GM19395 (cell line): ENCODE results near the gene SRRM2.

ENCODE experiments used
- ATAC-seq: cut with Tn5 transposase; IDR thresholded peaks from one replicate; pipeline ENCODE4 v1.9.1; 2021; ENCODE audit warnings: mild to moderate bottlenecking, moderate library complexity; ENCODE audit not compliant: unreplicated experiment

Gene SRRM2

DNA sequence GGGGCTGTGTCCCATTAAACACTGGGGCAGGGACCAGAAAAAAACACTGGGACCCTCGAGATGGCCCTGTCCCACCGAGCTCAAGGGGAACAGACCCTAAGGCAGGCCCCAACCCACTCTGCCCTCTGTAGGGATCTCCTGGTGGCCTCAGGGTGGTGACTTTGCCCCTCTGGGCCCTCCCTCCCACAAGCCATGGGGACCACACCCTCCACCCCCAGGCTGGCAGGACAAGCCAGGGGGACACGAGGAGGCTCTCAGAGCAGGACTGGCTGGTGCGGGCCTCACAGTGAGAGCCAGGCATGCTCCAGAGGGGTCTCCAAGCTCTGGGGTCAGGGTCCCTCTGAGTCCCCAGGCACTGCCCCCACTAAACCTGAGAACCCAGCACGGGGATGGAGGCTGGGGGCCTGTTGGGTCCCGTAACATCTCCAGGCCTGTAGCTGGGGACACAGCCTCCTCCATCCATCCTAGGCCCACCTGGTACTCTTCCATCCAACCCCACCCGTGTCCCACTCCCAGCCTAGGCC, 14.5 kb upstream of the SRRM2 start:
- no peak for ATAC-seq

DNA sequence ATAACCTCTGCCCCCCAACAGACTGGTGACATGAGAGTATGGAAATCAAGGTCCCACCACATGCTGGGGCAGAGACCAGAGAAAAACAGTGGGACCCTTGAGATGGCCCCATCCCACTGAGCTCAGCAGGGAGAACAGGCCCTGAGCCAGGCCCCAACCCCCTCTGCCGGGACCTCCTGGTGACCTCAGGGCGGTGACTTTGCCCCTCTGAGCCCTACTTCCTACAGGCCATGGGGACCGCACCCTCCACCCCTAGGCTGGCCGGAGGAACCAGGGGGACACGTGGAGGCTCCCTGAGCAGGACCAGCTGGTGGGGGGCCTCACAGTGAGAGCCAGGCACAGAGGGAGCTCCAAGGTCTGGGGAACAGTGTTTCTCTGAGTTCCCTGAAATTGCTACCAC, 13.8 kb upstream of the SRRM2 start:
- ATAC-seq = no peak

DNA sequence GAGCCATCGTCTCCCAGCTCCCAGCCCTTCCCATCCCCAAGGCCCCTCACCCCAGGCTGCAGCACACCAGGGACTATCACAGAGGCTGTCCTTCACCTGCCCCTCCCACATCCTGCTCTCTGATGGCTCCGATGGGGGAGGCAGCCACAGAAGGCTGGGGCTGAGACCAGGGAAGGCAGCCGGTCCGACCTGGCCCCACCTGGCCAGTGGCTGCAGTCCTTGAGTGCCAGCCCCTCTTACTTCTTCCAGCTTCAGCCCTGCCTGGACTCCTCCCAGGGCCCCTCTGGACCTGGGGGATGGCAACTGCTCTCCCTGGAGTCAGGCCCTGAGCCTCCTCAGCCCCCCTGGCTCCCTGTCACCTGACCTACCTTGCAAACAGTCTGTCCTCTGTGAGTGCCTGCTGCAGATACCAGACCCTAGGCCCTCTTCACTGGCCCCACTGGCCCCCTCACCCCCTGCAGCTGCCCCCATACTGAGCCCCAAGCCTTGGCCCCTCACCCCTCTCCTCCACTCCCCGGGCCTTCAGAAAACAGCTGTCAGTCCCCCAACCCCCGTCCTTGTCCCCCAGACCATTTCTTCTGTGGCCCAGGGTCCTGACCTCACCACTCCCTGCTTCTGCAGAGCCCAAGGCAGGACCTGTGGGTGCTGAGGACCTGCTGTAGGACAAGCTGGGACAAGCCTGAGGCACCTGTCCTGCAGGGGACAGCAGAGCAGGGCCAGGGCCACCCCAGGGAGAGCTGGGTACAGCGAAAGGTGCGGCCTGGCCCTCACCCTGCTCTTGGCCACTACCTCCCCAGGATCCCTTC, 12.6 kb upstream of the SRRM2 start:
- no peak for ATAC-seq

DNA sequence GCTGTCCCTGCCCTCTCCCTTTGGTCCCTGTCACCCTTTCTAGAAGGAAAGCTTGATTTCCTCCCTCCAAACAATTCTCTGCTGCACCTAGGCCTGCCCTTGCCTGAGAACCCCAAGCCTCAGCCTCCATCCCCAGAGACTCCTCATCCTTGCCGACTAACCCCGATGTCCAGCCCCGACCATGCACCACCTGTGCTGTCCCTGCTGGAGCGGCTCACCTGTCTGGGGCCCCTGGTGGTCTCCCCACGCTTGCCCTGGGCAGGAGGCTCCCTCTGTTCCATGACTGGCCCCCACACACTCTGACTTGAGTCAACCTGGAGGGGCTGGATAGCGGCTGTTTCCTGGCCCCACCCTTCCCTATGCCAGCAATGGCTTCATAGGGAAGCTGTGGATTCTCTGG, 12.0 kb upstream of the SRRM2 start:
- no peak for ATAC-seq

DNA sequence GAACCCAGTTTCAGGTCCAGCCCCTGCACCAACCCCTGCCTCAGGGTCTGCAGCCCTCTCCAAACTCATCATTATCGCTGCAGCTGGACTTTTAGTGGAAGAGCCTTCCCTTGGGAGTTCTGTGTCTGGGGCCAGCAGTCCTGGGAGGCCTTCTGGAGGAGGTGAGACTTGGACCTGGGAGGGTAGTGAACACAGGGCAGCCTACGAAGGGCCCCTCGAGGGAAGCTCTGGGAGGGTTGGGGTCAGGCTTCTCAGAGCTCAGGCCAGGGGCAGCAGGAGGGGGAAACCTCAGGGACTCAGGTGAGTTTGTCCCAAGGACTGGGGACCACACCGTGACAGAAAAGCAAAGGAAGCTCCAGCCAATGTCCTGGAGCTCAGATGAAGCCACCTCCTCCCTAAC, 11.3 kb upstream of the SRRM2 start:
- no peak for ATAC-seq

DNA sequence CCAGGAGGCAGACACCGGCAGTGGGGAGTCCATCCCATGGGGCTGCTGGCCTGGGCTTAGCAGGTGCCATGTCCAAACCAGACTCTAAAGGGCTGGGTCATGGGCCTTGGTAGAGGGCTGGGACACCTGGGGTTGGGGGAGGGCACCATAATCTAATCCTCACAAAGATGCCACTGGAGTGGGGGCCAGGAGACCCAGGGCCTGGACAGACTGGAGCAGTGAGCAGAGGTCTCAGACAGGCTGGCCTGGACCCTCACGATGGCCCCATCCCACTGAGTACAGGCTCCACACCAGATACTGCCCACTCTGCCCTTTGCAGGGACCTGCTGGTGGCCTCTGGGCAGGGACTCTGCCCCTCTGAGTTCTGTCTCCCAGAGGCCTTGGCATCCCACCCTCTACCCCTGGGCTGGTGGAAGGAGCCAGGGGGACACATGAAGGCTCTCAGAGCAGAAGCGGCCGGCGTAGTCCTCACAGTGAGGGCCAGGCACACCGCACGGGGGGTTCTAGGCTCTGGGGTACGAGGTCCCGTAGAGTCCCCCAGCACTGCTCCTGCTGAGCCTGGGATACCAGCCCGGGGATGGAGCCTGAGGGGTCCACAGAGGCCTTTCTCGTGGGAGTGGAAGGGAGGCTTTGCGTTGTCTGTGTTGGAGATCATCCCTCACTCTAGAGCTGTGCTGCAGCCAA, 10.0 kb upstream of the SRRM2 start:
- no peak for ATAC-seq

DNA sequence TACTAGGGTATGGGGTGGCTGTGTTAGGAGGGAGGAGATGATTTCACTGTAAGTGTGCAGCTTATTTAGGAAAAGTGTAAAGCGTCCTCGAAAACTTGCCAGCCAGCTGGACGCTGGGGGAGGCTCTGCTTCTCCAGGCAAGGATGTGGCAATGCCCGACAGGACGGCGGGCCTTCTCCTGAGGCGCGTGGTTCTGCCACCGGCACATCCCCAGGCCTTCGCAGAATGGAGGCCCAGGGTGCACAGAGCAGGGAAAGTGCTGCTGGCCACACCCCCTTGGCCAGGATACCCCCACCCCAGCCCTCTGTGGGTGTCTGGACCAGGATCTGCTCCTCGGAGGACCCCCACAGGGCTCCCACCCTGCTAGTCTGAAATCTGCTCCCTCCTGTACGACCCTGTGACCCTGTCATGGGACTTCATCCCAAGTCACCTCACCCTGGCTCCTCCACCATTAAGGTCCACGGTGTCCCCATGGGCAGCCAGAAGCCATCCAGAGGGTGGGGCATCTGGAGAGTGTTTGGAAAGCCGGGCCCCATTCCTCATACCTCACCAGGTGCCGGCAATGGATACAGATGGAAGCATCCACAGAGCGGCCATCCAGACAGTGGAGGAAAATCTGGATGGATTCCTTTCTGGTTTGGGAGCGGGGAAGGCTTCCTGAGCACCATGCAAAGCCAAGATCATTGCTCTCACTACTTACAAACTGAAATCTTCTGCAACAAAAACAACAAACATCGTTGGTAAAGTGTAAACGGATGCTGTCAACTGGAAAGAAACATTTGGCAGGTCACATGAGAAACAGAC, 9.2 kb upstream of the SRRM2 start:
- no peak for ATAC-seq

DNA sequence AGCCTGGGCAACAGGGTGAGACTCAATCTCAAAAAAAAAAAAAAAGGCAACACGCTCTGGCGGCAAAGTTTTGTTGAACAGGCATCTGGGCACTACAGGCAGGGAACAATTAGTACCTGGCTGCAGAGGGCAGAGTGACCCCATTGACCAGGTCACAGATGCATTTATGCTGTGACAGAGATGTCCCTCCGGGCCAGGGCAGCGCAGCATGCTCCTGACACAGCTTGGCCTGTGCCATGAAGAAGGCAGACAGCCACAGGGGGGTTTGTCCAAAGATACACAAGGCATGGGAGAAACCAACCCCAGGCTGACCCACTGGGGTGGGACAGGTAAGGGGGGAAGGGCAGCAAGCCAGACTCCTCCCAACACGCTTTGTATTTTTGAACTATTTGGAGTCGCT, 7.7 kb upstream of the SRRM2 start:
- ATAC-seq = no peak

DNA sequence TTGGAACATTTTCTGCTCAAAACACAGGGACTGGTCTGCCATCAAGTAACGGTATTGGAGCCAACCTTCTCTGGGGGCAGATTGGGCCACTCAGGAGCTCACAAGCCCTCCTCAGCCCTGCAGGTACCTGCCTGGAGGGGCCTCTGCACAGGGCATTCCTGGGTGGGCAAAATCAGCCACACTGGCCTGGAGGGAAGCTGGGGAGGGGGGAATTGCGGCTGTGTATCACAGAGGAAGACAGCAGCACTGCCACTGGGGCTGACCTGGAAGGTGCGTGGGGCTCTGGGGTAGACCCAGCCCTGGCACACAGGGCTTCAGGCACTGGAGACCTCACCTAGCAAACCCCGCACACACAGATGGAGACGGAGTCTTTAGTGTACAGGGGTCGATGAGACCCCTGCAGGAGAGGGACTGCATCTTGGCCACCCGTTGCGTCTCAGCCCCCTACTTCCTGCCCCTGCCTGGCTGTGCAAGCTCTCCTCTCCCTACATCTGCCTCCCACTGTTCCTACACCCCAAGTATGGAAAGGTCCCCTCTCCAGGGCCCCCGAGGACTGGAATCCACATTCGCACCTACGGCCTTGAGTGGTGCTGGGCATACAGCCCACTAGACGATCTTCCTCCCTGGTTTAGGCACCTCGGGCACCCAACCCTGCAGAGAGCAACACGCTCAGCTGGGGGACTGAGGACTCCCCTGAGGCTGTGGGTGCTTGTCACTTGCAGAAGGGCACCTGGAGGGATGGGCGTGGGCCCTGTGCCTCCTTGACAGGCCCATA, 7.1 kb upstream of the SRRM2 start:
- ATAC-seq = no peak

DNA sequence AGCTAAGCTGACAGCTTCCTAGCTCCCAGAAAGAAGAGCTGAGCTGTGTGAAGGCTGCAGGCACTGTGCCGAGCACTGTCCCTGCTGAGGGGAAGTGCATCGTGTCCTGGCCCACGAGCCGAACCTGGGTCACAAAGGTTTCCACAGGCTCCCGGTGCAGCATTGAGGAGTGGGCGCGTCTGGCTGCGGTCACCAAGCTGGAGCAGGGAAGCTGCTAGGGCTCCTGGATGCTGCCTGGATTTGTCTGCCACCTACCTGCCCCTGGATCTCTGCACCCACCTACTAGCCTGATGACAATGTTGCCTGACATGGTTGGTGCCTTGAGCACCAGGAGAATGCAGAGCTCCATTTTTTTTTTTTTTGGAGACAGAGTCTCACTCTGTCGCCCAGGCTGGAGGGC, 6.5 kb upstream of the SRRM2 start:
- ATAC-seq = no peak

DNA sequence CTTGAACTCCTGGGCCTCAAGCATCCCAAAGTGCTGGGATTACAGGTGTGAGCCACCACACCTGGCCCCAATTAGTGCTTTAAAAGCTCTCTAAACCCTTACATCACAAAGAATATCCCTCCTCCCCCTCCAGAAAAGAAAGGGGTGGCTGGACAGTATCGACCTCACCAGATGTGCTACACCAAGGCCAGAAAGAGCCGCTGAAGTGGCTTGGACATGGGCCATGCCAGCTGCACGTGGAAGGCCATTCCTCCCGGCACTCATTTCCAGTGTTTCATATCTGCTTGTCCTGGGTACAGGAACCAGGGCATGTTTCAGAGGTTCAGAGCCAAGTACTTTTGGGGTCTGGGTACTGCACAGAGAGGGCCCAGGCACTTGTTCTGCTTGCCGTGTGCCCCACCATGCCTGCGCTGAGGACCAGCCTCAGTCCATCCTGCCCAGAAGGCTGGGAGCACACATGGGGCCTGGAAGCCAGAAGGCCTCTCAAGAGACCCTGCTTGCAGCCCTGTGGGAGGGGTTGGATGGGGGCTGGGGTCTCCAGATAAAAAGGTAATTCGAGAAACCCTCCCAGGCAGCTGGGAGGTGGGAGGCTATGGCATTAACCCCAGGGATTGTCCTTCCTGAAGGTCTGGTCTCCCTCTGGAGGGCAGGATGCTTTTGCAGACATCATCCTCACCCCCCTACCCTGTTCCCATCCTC, 3.5 kb upstream of the SRRM2 start:
- ATAC-seq = no peak

DNA sequence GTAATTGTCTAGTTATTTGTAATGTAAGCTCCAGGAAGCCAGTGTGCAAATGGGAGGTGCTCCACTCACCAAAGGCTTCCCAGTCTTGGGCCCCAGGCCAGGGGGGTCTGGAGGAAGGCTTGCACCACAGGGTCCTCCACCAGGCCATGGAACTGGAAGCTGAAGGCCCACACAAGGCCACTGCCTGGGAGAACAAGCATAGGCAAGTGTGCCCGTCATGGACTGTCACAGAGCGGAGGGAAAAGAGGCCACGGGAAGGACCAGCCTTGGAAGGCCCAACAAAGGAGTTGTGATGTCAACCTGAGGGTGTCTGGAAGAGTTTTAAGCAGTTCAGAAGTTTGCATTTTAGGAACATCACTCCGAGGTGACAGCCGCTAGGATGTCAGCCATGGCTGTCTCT, 3.0 kb upstream of the SRRM2 start:
- ATAC-seq = no peak

DNA sequence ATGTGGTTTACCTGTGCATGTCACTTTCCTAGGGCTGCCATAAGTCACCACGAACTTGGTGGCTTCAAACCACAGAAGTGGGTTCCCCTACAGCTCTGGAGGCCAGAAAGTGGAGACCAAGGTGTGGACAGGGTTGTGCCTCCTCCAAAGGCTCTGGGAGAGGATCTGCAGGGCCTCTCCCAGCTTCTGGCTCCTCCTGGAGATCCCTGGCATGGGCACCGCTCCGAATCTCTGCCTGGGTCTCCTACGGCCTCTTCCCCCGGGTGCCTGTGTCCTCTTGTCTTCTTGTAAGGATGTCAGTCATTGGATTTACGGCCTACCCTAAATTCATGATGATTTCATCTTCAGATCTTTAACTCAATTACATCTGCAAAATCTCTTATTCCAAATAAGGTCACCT, 2.5 kb upstream of the SRRM2 start:
- no peak for ATAC-seq

DNA sequence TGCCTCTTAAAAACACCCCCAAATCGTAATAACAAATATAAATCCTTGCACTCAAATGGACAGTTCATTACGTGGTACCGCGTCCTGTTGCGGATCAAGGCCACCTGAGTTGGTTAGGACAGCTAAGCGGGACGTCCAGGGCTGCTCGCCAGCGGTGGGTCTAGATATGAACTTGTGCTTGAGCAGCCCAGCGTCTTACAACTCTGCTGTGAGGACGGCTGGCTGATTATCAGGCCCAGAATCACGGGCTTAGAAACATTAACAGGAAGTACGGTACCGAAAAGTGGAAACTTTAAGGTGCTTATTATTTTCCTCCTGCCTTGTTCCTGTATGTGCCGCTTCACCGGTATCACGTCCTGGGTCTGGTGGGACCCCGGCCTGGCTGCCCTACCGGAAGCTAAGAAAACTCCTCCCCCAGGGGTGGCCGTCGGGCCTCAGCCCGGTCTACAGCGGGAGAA, 832 bp upstream of the SRRM2 start:
- no peak for ATAC-seq

DNA sequence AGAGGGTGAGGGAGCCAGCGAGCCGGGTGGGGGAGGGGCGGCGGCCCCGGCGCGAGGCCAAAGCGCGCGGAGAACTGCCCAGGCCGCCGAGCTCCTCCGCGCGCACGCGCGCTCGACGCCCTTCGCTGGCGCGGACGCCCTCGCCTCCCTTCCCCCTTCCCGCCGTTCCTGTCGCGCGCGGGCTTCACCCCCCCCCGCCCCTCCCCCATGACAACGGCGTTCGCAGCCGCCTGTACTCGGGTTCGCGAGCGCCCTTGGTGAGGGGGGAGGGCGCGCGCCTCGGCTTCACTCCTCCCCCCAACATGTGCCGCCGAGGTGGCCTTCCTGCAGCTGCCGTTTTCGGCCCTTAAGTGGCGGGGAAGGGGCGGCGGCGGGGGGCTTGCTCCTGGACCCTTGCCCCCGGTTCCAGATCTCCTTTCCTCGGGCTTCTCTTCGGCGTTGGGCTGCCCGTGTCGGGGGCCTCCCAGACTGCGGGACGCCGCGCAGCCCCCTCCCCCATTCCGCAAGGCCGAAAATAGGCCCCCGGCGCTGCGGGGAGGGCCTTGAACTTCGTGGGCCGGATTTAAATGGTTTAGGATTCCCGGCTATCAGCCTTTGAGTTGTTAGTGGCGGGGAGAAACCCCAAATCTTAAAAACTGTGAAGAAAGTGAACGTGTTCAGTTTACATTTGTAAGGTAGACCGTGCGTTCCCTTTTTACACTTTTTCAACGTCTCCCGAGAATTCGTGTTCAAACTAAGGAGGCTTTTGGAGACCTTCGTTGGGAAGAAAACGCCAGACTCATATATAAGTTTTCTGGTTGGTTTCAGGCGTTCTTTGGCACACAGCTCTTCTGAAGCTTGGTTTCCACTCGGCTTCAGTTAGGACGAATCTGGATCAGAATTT, 653 bp downstream of the SRRM2 start:
- peak; percentile 34 for ATAC-seq

DNA sequence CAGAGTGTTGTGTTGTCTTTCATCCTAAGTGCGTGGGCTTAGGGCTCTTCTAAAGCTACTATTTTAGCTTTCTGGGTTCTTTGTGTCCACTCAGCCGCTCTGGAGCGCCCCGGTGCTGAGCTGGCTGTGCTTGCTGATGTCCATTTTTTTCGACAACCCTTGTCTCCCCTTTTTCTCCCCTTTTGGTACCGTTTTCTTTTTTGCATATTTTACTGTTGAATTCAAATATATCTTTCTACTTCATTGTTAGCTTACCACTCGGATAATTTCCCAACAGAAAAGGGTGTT, 1.2 kb downstream of the SRRM2 start:
- ATAC-seq = no peak

DNA sequence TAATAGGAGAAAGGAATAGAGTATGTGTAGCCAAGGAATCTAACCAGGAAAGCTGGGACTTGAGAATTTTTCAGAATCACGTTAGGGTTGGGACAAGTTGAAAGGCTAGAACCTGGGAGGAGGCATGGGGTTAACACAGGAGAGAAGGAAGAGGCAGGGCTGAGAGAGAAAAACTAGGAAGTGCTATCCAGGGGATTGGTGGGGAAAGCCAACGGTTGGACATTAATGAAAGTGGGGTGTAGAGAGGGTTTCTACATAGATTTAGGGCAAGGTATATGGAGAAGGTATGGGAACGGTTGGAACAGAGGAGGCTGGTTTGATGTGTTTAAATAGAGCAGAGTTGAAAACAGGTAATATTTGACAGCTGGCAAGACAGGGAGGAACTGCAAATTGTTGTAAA, 2.7 kb downstream of the SRRM2 start:
- no peak for ATAC-seq

DNA sequence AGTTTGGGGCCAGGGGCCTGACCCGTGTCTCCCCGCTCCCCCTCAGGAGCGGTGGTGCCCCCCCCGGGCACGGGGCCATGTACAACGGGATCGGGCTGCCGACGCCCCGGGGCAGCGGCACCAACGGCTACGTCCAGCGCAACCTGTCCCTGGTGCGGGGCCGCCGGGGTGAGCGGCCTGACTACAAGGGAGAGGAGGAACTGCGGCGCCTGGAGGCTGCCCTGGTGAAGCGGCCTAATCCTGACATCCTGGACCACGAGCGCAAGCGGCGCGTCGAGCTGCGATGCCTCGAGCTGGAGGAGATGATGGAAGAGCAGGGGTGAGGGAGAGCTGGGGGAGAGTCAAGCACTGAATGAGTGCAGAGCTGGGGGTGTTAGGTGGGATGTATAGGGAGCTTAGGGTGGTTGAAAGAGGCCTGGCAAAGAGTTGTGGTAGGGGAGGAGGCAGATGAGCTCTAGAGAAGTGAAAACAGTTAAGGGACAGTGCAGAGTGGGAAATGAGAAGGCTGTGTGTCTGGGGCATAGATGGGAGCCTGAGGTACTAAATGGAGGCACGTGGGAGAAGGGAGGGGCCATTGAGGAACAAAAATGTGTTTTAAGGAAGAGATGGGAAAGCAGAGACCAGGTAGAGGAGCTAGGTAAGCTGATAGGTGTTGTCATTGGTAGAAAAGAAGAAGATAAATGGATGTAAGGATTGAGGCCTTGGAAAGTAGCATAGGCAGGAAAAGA, 4.0 kb downstream of the SRRM2 start:
- no peak for ATAC-seq

DNA sequence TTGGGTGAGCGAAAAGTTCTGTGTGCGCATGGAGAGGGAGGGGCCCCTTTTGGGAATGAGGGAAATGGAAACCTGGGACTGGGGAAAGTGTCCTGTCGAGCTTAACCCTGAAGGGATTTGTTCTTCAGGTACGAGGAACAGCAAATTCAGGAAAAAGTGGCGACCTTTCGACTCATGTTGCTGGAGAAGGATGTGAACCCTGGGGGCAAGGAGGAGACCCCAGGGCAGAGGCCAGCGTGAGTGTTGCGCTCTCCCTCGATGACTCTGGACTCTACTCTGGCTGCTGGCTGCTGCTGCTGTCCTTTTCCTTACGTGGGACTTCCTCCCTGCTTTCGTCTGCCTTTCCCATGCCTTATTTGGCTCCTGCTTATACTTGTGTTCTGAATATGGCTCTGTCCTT, 4.9 kb downstream of the SRRM2 start:
- no peak for ATAC-seq
